Karpas-422 (cell line): Measurements from ENCODE around the gene MGA. TPM values are rescaled to one million over a fixed set of nuclear protein-coding genes. Genes with fewer than 3 reads are reported as not detected.

ENCODE experiments used
- DNase-seq: peaks from one replicate; pipeline ENCODE4 v3.0.0-alpha.2; 2015
- H2AFZ ChIP-seq: fragments of 200-600 bp; sonication (generic); 2 replicates; pipeline ENCODE4 v1.6.1; 2014; ENCODE audit warnings: antibody characterized with exemption, low read length, mixed read lengths
- H3K27ac ChIP-seq: fragments of 200-600 bp; sonication (generic); 2 replicates; pipeline ENCODE4 v1.5.1; 2014; ENCODE audit warnings: mild to moderate bottlenecking, low read length, moderate library complexity
- H3K27me3 ChIP-seq: fragments of 200-600 bp; sonication (generic); 2 replicates; pipeline ENCODE4 v1.6.1; 2014; ENCODE audit warnings: low read length, mixed read lengths
- H3K36me3 ChIP-seq: fragments of 200-600 bp; sonication (generic); 2 replicates; pipeline ENCODE4 v1.6.1; 2014; ENCODE audit warnings: low read length, mixed read lengths; ENCODE audit not compliant: insufficient read depth
- H3K4me1 ChIP-seq: fragments of 200-600 bp; sonication (generic); 2 replicates; pipeline ENCODE4 v1.6.1; 2014; ENCODE audit warnings: mild to moderate bottlenecking, low read length, mixed read lengths
- H3K4me2 ChIP-seq: fragments of 200-600 bp; sonication (generic); 2 replicates; pipeline ENCODE4 v1.6.1; 2014; ENCODE audit warnings: low read length, low read depth, mild to moderate bottlenecking; ENCODE audit not compliant: poor library complexity, severe bottlenecking
- H3K4me3 ChIP-seq: fragments of 200-600 bp; sonication (generic); 2 replicates; pipeline ENCODE4 v1.5.1; 2014; ENCODE audit warnings: mild to moderate bottlenecking, antibody characterized with exemption, low read length, mixed read lengths
- H3K79me2 ChIP-seq: fragments of 200-600 bp; sonication (generic); 2 replicates; pipeline ENCODE4 v1.6.1; 2014; ENCODE audit warnings: mild to moderate bottlenecking, low read length, mixed read lengths
- H3K9ac ChIP-seq: fragments of 200-600 bp; sonication (generic); 2 replicates; pipeline ENCODE4 v1.6.0; 2014; ENCODE audit warnings: low read length
- H3K9me2 ChIP-seq: fragments of 200-600 bp; sonication (generic), shearing (Covaris generic); replicated peaks from 2 replicates; pipeline ENCODE4 v1.6.0; 2014; ENCODE audit warnings: mild to moderate bottlenecking, low read length, moderate library complexity; ENCODE audit not compliant: insufficient read depth
- H3K9me3 ChIP-seq: fragments of 300-700, 200-600 bp; sonication (generic); 2 replicates; pipeline ENCODE4 v1.6.1; 2014; ENCODE audit warnings: low read length, mixed read lengths
- H4K20me1 ChIP-seq: fragments of 200-600 bp; sonication (generic); 2 replicates; pipeline ENCODE4 v1.6.1; 2014; ENCODE audit warnings: mild to moderate bottlenecking, antibody characterized with exemption, low read length, low read depth; ENCODE audit not compliant: insufficient read depth
- total RNA-seq: library from RNA; depleted of rRNA; stranded (reverse); fragments of >200 nt; shearing (Covaris generic); gene quantifications from 2 replicates; pipeline ENCODE4 v1.2.3, GENCODE V29; 2014; ENCODE audit warnings: low replicate concordance

The MGA gene
- total RNA-seq, 1 experiment from 2014 or later, result 68.1 TPM

DNA sequence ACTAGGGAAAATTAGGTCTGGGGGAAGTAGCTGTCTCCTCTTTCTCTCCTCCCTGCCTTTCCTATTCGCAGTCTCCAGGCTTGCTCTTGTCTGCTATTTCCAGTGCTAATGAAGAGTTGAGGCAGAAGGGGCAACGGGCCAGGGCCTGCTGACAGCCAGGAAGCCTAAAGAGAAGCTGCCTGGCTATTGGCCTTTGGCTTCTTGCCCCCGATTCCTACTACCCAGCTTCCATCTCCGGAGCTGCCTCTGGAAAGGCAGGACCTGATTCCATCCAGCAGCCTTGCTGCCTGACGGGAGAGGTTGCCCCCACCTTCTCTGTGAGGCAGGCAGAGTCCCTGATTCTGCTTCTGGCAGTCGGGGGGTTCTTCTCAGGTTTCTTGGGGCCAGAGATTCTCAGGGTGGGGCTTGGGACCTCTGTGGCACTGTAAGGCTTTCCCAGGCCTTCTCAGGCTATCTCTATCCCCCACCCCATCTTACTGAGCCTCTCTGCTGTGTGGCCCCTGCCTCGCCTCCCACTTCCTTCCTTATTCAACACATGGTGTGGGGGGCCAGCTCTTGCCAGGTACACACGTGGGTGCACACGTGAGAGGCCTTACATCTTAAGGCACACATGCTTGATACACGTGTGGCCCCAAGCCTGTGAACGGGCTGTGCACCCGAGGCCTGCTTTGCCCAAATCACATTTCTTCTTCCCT lies 149.5 kb downstream of the MGA start:
- H3K79me2 ChIP-seq, result no peaks in the 10 kb centered on the region; the same call in none of the 2 replicates
- peak overlapping the region; percentile 2; the same call in 1 of the 2 replicates for H3K9ac ChIP-seq
- no peaks in the 10 kb centered on the region for H3K27me3 ChIP-seq
- DNase-seq, result peak; percentile 48
- H3K9me3 ChIP-seq, result no peaks in the 10 kb centered on the region
- no peaks in the 10 kb centered on the region for H3K36me3 ChIP-seq
- H3K4me1 ChIP-seq, result peaks cover 26% of the 10 kb centered on the region
- H4K20me1 ChIP-seq, result no peaks in the 10 kb centered on the region
- H3K27ac ChIP-seq, result peak overlapping the region; percentile 36
- H3K4me2 ChIP-seq, result peak overlapping the region; percentile 28
- no peak overlapping the region for H3K4me3 ChIP-seq
- 0 out of 2 replicates have a peak overlapping the region, but pooled peaks have one; percentile 7 for H2AFZ ChIP-seq
- H3K9me2 ChIP-seq, result no peaks in the 10 kb centered on the region

- Histone ChIP-seq H3K27ac (no peak overlapping the region; the same call in 1 of the 2 replicates), H4K20me1 (no peaks in the 10 kb centered on the region), H3K4me1 (peaks cover 26% of the 10 kb centered on the region), H3K36me3 (no peaks in the 10 kb centered on the region), H3K79me2 (no peaks in the 10 kb centered on the region; the same call in 1 of the 2 replicates), H2AFZ (no peak overlapping the region), H3K27me3 (no peaks in the 10 kb centered on the region), H3K9ac (no peak overlapping the region), H3K9me2 (no peaks in the 10 kb centered on the region), H3K4me3 (no peak overlapping the region), H3K4me2 (no peak overlapping the region), H3K9me3 (no peaks in the 10 kb centered on the region)
- peak; percentile 70 for DNase-seq
These were observed 150.6 kb downstream of the MGA start for GRCh38 chr15:41810651-41811431.

- H3K27ac ChIP-seq, result no peak overlapping the region
- peaks cover 26% of the 10 kb centered on the region for H3K4me1 ChIP-seq
- no peak overlapping the region for H3K4me3 ChIP-seq
- no peak overlapping the region for H2AFZ ChIP-seq
- no peaks in the 10 kb centered on the region; the same call in 1 of the 2 replicates for H3K79me2 ChIP-seq
- no peaks in the 10 kb centered on the region for H3K36me3 ChIP-seq
- no peak overlapping the region for H3K9ac ChIP-seq
- no peaks in the 10 kb centered on the region for H3K9me3 ChIP-seq
- no peaks in the 10 kb centered on the region for H3K27me3 ChIP-seq
- no peaks in the 10 kb centered on the region for H3K9me2 ChIP-seq
- H3K4me2 ChIP-seq, result no peak overlapping the region
- peak; percentile 90 for DNase-seq
- H4K20me1 ChIP-seq, result no peaks in the 10 kb centered on the region
These were observed 151.4 kb downstream of the MGA start for GRCh38 chr15:41811432-41812195.

DNA sequence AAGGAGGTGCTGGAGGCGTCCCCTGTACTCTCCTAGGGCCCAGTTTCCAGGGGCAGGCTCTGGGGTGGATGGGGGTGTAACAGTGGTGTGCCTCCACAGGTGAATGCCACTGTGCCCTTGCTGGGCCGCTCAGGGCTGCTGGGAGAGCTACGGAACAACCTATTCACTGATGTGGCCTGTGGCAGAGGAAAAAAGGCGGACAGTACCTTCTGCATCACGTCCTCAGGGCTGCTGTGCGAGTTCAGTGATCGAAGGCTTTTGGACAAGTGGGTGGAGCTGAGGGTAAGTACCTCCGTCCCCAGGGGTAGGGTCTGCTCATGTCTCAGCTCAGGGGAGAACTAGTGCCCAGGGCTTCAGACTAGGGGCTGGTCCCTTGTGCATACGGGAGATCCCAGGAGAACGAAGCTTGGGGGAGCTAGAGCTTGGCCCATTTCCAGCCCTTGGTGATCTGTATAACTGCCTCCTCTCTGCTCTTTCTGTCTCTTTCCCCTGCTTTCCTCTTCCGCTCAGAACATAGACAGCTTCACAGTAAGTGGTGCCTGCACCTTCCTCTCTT lies 152.7 kb downstream of the MGA start:
- Histone ChIP-seq H3K9me3 (no peaks in the 10 kb centered on the region), H3K9ac (no peak overlapping the region), H3K4me3 (no peak overlapping the region), H4K20me1 (no peaks in the 10 kb centered on the region), H3K27me3 (no peaks in the 10 kb centered on the region), H3K36me3 (no peaks in the 10 kb centered on the region), H3K4me2 (no peak overlapping the region), H3K79me2 (no peaks in the 10 kb centered on the region; the same call in 1 of the 2 replicates), H3K27ac (no peak overlapping the region), H2AFZ (no peak overlapping the region), H3K9me2 (no peaks in the 10 kb centered on the region), H3K4me1 (peaks cover 26% of the 10 kb centered on the region)
- no peak for DNase-seq

- Histone ChIP-seq H3K4me1 (peaks cover 26% of the 10 kb centered on the region), H3K36me3 (no peaks in the 10 kb centered on the region), H3K9ac (no peak overlapping the region), H3K4me2 (no peak overlapping the region), H3K27ac (no peak overlapping the region), H3K27me3 (no peaks in the 10 kb centered on the region), H4K20me1 (no peaks in the 10 kb centered on the region), H2AFZ (no peak overlapping the region), H3K4me3 (no peak overlapping the region), H3K79me2 (no peaks in the 10 kb centered on the region; the same call in 1 of the 2 replicates), H3K9me2 (no peaks in the 10 kb centered on the region), H3K9me3 (no peaks in the 10 kb centered on the region)
- no peak for DNase-seq
These were observed 153.2 kb downstream of the MGA start for GRCh38 chr15:41813426-41813825.

- H3K36me3 ChIP-seq, result no peaks in the 10 kb centered on the region
These were observed 154.3 kb downstream of the MGA start for GRCh38 chr15:41814534-41814933.

DNA sequence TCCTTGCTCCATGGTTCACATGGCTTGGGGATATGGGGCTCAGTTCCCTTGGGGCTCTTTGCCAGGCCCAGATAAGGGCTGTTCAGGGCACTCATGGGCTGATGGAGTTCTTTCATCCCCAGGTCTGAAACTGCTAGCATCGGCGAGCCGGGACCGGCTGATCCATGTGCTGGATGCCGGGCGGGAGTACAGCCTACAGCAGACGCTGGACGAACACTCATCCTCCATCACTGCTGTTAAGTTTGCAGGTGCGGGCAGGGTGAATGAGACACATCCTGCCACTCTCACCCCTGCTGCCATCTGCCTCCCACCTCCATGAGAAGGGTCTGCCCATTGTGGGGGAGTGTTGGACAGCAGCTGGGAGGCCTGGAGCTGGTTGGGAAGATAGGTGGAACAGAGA lies 156.6 kb downstream of the MGA start:
- H3K9me3 ChIP-seq, result no peaks in the 10 kb centered on the region
- H3K27ac ChIP-seq, result no peak overlapping the region
- H3K79me2 ChIP-seq, result no peaks in the 10 kb centered on the region
- no peak for DNase-seq
- H3K9ac ChIP-seq, result no peak overlapping the region
- no peaks in the 10 kb centered on the region for H3K4me1 ChIP-seq
- no peaks in the 10 kb centered on the region for H3K36me3 ChIP-seq
- no peaks in the 10 kb centered on the region for H3K9me2 ChIP-seq
- H3K27me3 ChIP-seq, result no peaks in the 10 kb centered on the region
- H4K20me1 ChIP-seq, result no peaks in the 10 kb centered on the region
- no peak overlapping the region for H3K4me2 ChIP-seq
- H2AFZ ChIP-seq, result no peak overlapping the region
- H3K4me3 ChIP-seq, result no peak overlapping the region

More at GRCh38 chr15:41814534-41814933, 154.3 kb downstream of the MGA start:
- Histone ChIP-seq H3K79me2 (no peaks in the 10 kb centered on the region; the same call in 1 of the 2 replicates), H3K9me2 (no peaks in the 10 kb centered on the region), H2AFZ (no peak overlapping the region), H4K20me1 (no peaks in the 10 kb centered on the region), H3K27me3 (no peaks in the 10 kb centered on the region), H3K4me1 (peaks cover 16% of the 10 kb centered on the region), H3K9me3 (no peaks in the 10 kb centered on the region), H3K9ac (no peak overlapping the region), H3K27ac (no peak overlapping the region), H3K4me2 (no peak overlapping the region), H3K4me3 (no peak overlapping the region)
- no peak for DNase-seq
